NCI-H1417 (cell line): Measurements from ENCODE around the gene DCC.

Source experiments
- DNase-seq, 3 experiments: peaks; one replicate each; lab custom pipeline; 2025; lab: John Stamatoyannopoulos, UW

The DCC gene

DNA sequence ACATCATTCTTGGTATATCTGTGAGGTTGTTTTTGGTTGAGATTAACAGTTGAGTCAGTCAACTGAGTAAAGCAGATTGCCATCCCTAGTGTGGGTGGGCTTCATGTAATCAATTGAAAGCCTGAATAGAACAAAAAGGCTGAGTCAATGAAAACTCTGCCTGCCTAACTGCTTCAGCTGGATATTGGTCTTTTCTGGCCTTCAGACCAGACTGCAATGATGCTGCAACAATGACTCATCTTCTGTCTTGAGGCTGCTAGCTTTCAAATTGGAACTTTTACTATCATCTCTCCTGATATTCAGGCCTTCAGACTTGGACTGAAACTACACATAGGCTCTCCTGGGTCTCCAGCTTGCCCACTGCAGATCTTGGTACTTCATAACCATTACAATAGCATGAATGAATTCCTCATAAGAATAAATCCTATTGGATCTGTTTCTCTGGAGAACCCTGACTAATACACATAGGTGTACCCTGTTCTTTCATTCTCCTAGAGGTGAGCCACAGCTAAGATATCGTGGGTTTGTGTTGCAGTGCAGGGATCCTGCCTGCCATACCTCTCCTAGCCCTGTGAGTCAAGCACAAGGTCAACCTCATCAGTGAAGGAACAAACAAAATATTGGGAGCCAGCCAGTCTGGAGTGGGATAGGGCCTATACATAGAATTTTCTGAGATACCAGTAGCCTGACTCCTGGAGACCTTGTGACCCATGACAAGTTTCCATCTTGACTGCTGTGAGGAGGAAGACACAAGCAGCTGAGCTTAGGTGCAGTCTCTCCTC, 473.8 kb downstream of the DCC start:
- DNase-seq = no peak

DNA sequence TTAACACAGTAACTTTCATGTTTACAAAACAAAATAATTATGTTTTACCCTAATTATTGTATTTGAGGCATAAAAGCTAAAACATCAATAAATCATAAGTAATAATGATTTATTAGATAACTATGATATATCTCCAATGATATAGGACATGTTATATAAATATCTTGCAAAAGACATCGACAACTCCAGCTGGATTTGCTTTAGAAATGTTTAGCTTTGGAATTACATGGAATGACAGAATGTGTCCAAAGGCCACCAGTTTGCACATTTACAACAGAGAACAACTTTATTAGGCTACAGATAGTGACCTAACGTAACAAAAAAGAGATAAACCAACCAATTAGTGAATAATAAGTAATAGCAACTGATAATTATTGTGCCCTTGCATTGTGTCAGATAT, 475.7 kb downstream of the DCC start:
- no peak for DNase-seq

- DNase-seq = no peak
These were observed 476.1 kb downstream of the DCC start for GRCh38 chr18:52816121-52816520.

- no peak for DNase-seq
These were observed 482.2 kb downstream of the DCC start for GRCh38 chr18:52822160-52822559.

DNA sequence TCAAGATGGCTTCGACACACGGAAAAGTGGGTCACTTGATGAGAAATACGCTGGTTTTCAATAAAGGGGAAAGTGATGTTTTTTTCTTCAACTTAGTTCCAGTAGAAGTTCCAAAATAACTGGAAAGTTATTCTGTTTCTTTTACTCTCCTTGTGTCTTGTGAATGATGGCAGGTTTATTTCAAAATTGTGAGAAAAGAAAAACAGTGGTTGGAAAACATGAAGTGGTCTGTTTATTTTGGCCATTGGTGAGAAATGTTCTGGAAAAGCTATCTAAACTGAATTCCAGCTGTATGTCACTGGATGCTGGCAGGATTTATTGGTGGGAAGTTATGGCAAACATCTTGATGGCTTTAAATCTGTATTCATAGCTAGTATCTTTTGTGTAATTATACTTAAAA, 484.1 kb downstream of the DCC start:
- no peak for DNase-seq

DNA sequence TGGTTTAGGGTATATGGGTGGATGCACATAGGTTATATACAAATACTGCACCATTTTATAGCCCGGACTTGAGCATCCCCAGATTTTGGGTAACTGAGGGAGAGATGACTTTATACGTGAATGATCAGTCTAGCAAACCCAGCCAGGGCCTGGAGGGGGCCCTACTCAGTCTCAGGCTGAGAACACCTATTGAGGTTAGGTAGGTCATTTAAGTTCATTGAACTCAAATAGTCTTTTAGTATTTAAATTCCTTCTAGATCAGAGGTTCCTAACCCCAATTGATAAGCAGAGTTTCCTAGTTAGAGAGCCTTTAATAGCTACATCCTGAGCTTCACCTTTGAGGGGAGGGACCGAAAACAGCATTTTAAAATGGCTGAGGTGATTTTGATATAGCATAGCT, 487.0 kb downstream of the DCC start:
- DNase-seq = no peak

GRCh38 chr18:52829320-52829719, 489.3 kb downstream of the DCC start:
- no peak for DNase-seq

- no peak for DNase-seq
These were observed 489.9 kb downstream of the DCC start for GRCh38 chr18:52829876-52830405.

- no peak for DNase-seq
These were observed 504.3 kb downstream of the DCC start for GRCh38 chr18:52844323-52844722.

GRCh38 chr18:52845036-52845435, 505.0 kb downstream of the DCC start:
- DNase-seq = no peak

- DNase-seq = no peak
These were observed 510.1 kb downstream of the DCC start for GRCh38 chr18:52850031-52850560.

DNA sequence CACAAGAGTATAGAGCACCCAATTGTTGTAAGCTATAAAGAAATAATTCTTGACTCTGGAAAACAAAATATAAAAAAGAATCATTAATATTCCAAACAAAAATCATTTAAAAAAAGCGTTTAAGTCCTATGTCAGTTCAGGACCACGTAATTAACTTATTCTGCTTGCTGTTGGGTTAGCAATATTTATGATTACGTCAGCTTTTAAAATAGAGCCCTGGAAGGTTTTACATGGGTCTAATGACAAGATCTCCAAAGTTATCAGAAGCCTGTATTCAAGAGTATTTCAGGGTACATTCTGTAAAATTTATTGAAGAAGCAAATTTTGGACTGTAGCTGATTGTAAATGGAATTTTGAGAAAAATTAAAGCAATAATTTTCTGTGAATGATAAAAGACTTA, 521.6 kb downstream of the DCC start:
- DNase-seq = no peak

GRCh38 chr18:52869349-52869923, 529.4 kb downstream of the DCC start:
- DNase-seq = no peak

GRCh38 chr18:52869942-52870907, 530.2 kb downstream of the DCC start:
- peak in 2 of 3 experiments; percentile 43 to 70 for DNase-seq

- no peak for DNase-seq
These were observed 534.8 kb downstream of the DCC start for GRCh38 chr18:52874774-52875173.

- no peak for DNase-seq
These were observed 535.7 kb downstream of the DCC start for GRCh38 chr18:52875725-52876124.

DNA sequence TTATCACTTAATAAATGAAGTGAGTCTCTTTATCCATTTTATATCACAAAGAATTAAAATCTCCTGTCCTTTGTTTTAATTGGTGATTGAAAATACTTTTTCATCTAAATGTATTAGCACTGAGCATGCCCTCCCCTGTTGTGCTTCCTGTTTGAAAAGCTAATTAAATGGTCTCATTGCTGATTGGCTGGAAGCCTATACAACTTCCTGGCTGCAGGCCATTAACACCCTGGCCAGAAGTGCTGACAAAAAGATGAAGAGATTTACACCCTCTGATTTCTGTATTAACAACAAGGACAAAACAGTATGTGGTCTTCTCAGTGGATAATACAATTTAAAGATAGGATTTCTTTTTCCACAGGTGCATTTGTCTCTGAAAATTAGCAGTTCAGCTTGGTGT, 548.0 kb downstream of the DCC start:
- DNase-seq = peak in 2 of 3 experiments; percentile 79 to 97

DNA sequence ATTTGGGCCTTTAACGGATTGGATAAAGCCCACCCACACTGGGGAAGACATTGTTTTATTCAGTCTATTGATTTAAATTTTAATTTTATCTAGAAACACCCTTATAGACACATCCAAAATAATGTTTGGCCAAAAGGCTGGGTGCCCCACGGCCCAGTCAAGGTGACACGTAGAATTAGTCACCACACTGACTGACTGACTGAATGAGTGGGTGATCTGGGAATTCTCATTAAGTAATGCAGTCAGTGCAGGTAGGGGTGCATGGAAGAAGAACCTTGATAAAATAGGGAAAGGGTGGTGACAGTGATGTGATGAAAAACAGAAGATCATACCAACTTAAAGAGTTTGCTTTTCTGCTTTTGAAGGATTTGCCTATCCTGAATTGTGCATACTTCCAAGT, 554.8 kb downstream of the DCC start:
- no peak for DNase-seq

DNA sequence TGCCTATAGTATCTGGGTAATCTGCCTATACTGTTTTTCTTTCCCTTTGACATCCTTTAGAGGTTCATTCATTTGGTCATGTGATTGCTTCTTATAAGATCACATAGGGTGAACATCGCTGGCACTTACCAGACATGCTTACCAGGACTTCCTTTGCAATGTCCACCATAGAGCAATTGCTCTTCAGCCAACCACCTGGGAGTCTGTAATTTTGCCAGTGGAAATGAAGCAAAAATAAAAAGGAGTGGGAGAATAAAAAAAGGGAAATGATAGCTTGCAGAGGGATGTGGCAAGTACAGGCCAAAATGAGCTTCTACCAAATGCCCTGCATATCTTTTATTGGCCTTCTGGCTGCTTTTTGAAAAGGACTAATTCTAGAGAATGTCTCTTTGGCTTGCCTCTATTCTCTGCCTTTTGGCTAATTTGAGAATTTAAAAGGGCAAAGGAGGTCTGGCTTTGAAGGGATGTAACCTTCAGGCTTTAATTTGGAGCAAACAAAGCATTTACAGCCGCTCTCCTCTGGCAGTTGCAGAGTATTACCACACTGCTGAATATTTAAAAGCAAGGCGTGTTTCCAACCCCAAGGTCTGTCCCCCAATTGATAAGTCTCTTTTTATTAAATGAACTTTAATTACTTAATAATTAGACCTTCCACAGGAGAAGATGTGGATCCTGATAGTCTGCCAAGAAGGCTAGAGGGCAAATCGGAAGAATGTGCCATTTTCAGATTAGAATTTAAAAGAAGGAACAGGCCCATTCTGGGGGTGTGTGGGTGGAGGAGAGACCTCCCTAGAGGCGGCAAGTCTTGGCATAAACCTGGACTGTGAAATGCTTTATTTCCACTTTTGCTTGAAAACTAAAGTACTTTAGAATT, 557.9 kb downstream of the DCC start:
- no peak for DNase-seq

GRCh38 chr18:52898485-52899058, 558.6 kb downstream of the DCC start:
- DNase-seq = no peak

GRCh38 chr18:52902188-52902587, 562.2 kb downstream of the DCC start:
- no peak for DNase-seq
